Esophagus squamous epithelium (tissue), 5 donors: ENCODE results near the gene GPX4. TPM values are rescaled to one million over a fixed set of nuclear protein-coding genes. Genes with fewer than 3 reads are reported as not detected.
A peak's percentile ranks its signal among the peaks of the same experiment; 100 is the strongest.

Source experiments
- DNase-seq: peaks from one replicate; lab custom pipeline; 2025; lab: John Stamatoyannopoulos, UW
- H3K27ac ChIP-seq, 4 donors: fragments of 200-600 bp; sonication (generic); one replicate each; pipeline ENCODE4 v1.5.1; 2016 to 2019; ENCODE audit warnings: mild to moderate bottlenecking in 1 of 4
- H3K27me3 ChIP-seq, 4 donors: fragments of 200-600 bp; sonication (generic); 1 replicate in 3 of 4; 2 replicates in 1 of 4; pipeline versions ENCODE4 v1.5.1 to v1.6.0; 2017 to 2021; ENCODE audit warnings: antibody characterized with exemption in 1 of 4
- H3K36me3 ChIP-seq, 3 donors: fragments of 200-600 bp; sonication (generic); one replicate each; pipeline ENCODE4 v1.5.1; 2016 to 2019
- H3K4me1 ChIP-seq, 3 donors: fragments of 200-600 bp; sonication (generic); one replicate each; pipeline ENCODE4 v1.5.1; 2017 to 2019
- H3K4me3 ChIP-seq, 4 donors: fragments of 200-600 bp; sonication (generic); 1 replicate in 3 of 4; 2 replicates in 1 of 4; pipeline ENCODE4 v1.5.1; 2016 to 2019; ENCODE audit warnings: mild to moderate bottlenecking in 2 of 4, moderate library complexity in 1 of 4
- H3K9me3 ChIP-seq, 3 donors: fragments of 200-600 bp; sonication (generic); one replicate each; pipeline ENCODE4 v1.5.1; 2016 to 2019
- CTCF ChIP-seq, 6 experiments: fragments of 450-650 bp in 4 of 6; fragments of 200-600 bp in 2 of 6; sonication (generic) in 2 of 6; IDR thresholded peaks; one replicate each; pipeline ENCODE4 v1.5.1; 2016 to 2019; ENCODE audit warnings: antibody characterized with exemption in 6 of 6, mild to moderate bottlenecking in 4 of 6, moderate library complexity in 4 of 6
- POLR2A ChIP-seq, 4 donors: fragments of 450-650 bp; IDR thresholded peaks; one replicate each; pipeline ENCODE4 v1.6.1; 2017; ENCODE audit warnings: antibody characterized with exemption in 4 of 4, mild to moderate bottlenecking in 4 of 4, moderate library complexity in 3 of 4
- WGBS, 2 donors: methylation state at CpG; one replicate each; pipeline ENCODE4 v1.1.5; 2018; 5-methylcytosine and 5-hydroxymethylcytosine counted together
- intact Hi-C: fragments of 100-400 bp; cut with DNase I; formaldehyde crosslinking; loops from one replicate; pipeline ENCODE4 v1.15.0; 2022
- total RNA-seq, 4 donors: library from RNA; depleted of rRNA; stranded (reverse); fragments of >200 nt; gene quantifications; one replicate each; pipeline ENCODE4 v1.1.0, GENCODE V29; 2016
- donor health status: DM: yes; HTN: yes; CAD: no.

The GPX4 gene
- total RNA-seq, 4 donors from 2014 or later: 108 to 405 (median 244) TPM

GRCh38 chr19:1131718-1132551 is 28.1 kb downstream of the GPX4 start:
- Histone ChIP-seq H3K4me3 (peak overlapping the region; percentile 51 to 84 (median 66)), H3K9me3 (no peaks in the 10 kb centered on the region), H3K4me1 (peaks cover 65 to 100% (median 77%) of the 10 kb centered on the region in 3 donors), H3K36me3 (peaks cover 8 to 45% (median 9%) of the 10 kb centered on the region in 3 donors), H3K27ac (peak overlapping the region; percentile 92 to 98 (median 94)), H3K27me3 (no peaks in the 10 kb centered on the region)
- TF ChIP-seq CTCF (IDR thresholded peaks at IDR 0.05): peak in 1 of 6 experiments; percentile 16
- peak in 2 of 4 donors; percentile 40 to 71 for TF ChIP-seq POLR2A (IDR thresholded peaks at IDR 0.05)
- intact Hi-C loops: no loop called here
- WGBS, 2 donors: 0% methylated on average over 2 to 6 of the region's 64 CpGs
- peak; percentile 76 for DNase-seq

GRCh38 chr19:1132552-1133383 is 29.0 kb downstream of the GPX4 start:
- peaks cover 0 to 37% (median 1%) of the 10 kb centered on the region in 3 donors for H3K36me3 ChIP-seq
- TF ChIP-seq POLR2A (IDR thresholded peaks at IDR 0.05): no peak
- TF ChIP-seq CTCF (IDR thresholded peaks at IDR 0.05): no peak
- H3K27ac ChIP-seq: peak overlapping the region; percentile 92 to 98 (median 94)
- H3K27me3 ChIP-seq: no peaks in the 10 kb centered on the region
- H3K4me3 ChIP-seq: peak overlapping the region; percentile 51 to 84 (median 66)
- H3K9me3 ChIP-seq: no peaks in the 10 kb centered on the region
- no peak for DNase-seq
- peaks cover 64 to 93% (median 71%) of the 10 kb centered on the region in 3 donors for H3K4me1 ChIP-seq
- intact Hi-C loops: no loop called here
- WGBS, 2 donors: 57 to 76% methylated on average over 8 to 14 of the region's 48 CpGs

GRCh38 chr19:1133471-1133929 is 29.7 kb downstream of the GPX4 start:
- H3K4me1 ChIP-seq: peaks cover 64 to 86% (median 71%) of the 10 kb centered on the region in 3 donors
- no peaks in the 10 kb centered on the region for H3K9me3 ChIP-seq
- peak in 1 of 4 donors; percentile 72 for TF ChIP-seq POLR2A (IDR thresholded peaks at IDR 0.05)
- TF ChIP-seq CTCF (IDR thresholded peaks at IDR 0.05): no peak
- peak overlapping the region; percentile 92 to 98 (median 94) for H3K27ac ChIP-seq
- DNase-seq: peak; percentile 41
- peaks cover 0 to 34% (median 0%) of the 10 kb centered on the region in 3 donors for H3K36me3 ChIP-seq
- intact Hi-C loops: no loop called here
- no peaks in the 10 kb centered on the region for H3K27me3 ChIP-seq
- 86 to 92% methylated on average over 7 to 13 of the region's 25 CpGs for WGBS, 2 donors
- H3K4me3 ChIP-seq: peak overlapping the region in 3 of 4 donors; percentile 65 to 84 (median 66)

DNA sequence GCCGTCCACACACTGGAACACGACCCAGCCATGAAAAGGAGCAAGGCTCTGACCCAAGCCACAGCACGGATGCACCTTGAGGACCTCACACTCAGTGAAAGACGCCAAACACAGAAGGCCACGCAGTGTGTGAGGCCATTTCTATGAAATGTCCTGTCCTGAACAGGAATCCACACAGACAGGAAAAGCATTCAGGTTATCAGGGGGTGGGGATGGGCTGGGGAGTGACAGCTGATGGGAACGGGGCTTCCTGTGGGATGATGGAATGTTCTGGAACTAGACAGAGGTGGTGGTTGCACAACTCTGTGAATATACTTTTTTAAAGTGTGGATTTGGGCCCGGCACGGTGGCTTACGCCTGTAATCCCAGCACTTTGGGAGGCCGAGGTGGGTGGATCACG is 30.6 kb downstream of the GPX4 start:
- intact Hi-C loops: no loop called here
- Histone ChIP-seq H3K27me3 (no peaks in the 10 kb centered on the region), H3K9me3 (no peaks in the 10 kb centered on the region), H3K4me1 (peaks cover 56 to 76% (median 62%) of the 10 kb centered on the region in 3 donors), H3K4me3 (no peak overlapping the region), H3K36me3 (peaks cover 0 to 38% (median 0%) of the 10 kb centered on the region in 3 donors), H3K27ac (peak overlapping the region; percentile 32 to 98 (median 94))
- 54 to 57% methylated on average over 3 to 7 of the region's 11 CpGs for WGBS, 2 donors
- DNase-seq: no peak
- TF ChIP-seq POLR2A (IDR thresholded peaks at IDR 0.05) (no peak), CTCF (IDR thresholded peaks at IDR 0.05) (no peak)
